Measurements from ENCODE around the gene CD109.

- no peak for TF ChIP-seq REST (IDR thresholded peaks at IDR 0.05; ENCODE audit: low read depth)
- TF ChIP-seq CREB1 (IDR thresholded peaks at IDR 0.05; ENCODE audit: low read depth) = no peak
Observed at GRCh38 chr6:73774311-73774774, 78.3 kb downstream of the CD109 start.

Data from Ishikawa (cell line).